GM12878 (cell line): ENCODE data around the gene RRAGD.

Source experiments
- MAX ChIP-seq: IDR thresholded peaks from 2 replicates; pipeline ENCODE4 v1.6.1; 2012; ENCODE audit warnings: low read depth, low read length, improper control_type of control experiment
- NFIC ChIP-seq: IDR thresholded peaks from 2 replicates; pipeline ENCODE4 v1.6.1; 2012; ENCODE audit warnings: low read depth, mild to moderate bottlenecking, inconsistent platforms, low read length, moderate library complexity

DNA sequence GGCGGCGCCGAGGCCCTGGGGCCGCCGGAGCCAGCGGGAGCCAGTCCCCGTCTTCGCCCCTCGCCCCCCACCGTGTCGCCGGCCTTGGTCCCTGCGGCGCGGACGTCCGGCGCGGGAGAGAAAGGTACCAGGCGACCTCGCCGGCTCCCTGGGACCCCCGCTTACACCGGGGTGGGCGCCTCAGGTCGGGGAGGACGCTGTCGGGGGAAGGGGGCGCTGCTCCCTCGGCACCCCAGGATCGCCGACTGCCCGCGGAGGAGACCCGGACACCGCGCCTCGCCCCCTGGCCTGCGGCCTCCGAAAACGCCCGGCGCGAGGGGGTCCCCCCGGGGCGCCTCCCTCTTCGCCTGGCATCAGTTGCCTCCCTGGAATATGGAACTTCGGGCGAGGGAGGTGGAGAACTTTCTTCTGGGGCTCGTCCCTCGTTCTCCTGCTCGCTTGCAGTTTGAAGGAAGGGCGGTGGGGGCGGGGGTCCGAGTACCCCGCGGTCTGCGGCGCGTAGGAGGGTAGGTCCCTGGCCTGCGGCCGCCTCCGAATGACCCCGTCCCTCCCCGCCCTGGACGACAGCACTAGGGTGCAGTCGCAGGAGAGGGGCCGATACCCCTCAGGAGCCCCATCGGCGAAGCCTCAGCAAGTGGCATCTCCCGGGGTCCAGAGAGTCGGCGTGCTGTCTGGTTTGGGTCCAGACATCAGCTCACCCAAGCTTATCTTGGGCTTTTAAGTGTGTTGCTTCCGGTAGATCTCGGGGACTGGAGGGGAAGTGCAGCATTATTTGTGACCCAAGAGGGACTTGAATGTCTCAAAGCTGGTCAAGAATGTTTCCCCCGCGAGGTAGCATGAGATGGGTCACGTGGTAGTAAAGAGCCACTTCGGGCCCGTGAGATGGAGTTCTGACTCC is 21.4 kb upstream of the RRAGD start:
- TF ChIP-seq MAX, result peak; percentile 64
- TF ChIP-seq NFIC, result no peak
